ENCODE results near the gene QDPR. TPM values are rescaled to one million over a fixed set of nuclear protein-coding genes. Genes with fewer than 3 reads are reported as not detected.

QDPR gene
- total RNA-seq, 1 donor from 2014 or later: 25.2 TPM

DNA sequence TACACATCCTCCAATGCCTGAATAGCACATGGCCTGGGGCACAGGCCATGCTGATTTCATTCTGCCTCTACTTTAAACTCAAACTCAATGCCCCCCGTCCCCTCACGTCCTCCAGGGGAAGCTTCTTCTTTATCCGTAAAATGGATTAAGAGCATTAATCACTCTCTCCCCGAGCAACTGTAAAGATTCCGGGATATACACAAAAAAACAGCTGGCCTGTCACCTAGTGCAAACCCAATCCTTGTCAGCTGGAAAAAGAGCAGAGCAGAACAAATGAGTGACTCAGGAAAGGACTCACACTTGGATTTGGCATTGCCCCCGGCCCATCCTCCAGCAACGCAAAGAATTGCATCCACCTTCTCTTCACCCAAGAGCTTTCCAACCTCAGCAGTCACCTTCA lies 7.8 kb downstream of the QDPR start:
- Mint-ChIP-seq H3K4me3 (no peak overlapping the region), H3K27ac (no peak overlapping the region), H3K27me3 (ENCODE audit: low read depth) (no peaks in the 10 kb centered on the region), H3K9me3 (no peaks in the 10 kb centered on the region), H3K36me3 (peaks cover 27% of the 10 kb centered on the region), H3K4me1 (peaks cover 2% of the 10 kb centered on the region)
- no peak for DNase-seq (ENCODE audit: low spot score in 2 of 2, unreplicated experiment in 2 of 2)
- TF ChIP-seq, protein P1, sequence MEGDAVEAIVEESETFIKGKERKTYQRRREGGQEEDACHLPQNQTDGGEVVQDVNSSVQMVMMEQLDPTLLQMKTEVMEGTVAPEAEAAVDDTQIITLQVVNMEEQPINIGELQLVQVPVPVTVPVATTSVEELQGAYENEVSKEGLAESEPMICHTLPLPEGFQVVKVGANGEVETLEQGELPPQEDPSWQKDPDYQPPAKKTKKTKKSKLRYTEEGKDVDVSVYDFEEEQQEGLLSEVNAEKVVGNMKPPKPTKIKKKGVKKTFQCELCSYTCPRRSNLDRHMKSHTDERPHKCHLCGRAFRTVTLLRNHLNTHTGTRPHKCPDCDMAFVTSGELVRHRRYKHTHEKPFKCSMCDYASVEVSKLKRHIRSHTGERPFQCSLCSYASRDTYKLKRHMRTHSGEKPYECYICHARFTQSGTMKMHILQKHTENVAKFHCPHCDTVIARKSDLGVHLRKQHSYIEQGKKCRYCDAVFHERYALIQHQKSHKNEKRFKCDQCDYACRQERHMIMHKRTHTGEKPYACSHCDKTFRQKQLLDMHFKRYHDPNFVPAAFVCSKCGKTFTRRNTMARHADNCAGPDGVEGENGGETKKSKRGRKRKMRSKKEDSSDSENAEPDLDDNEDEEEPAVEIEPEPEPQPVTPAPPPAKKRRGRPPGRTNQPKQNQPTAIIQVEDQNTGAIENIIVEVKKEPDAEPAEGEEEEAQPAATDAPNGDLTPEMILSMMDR (IDR thresholded peaks at IDR 0.05; ENCODE audit: unreplicated experiment): no peak

DNA sequence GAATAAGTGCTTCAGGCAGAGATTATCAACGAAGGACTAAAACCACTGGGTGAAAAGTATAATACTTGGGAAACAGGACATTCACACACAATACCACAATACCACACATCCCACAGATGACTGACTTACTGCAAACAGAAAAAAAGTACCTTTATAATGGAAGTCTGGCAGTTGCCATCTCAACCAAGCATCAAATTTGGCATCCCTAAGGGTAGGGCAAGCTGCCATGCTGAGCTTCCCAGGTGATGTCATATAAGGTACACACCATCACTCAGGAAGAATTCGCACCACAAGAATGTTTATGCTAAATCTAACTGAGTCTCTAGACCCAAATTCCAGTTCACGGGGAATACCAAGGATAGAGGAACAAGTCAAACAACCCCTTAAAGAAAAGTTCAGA lies 9.1 kb downstream of the QDPR start:
- Mint-ChIP-seq H3K4me1 (peaks cover 2% of the 10 kb centered on the region), H3K9me3 (no peaks in the 10 kb centered on the region), H3K36me3 (peaks cover 25% of the 10 kb centered on the region), H3K27me3 (ENCODE audit: low read depth) (no peaks in the 10 kb centered on the region), H3K4me3 (no peak overlapping the region), H3K27ac (no peak overlapping the region)
- DNase-seq (ENCODE audit: low spot score in 2 of 2, unreplicated experiment in 2 of 2): no peak
- TF ChIP-seq, protein P1 (IDR thresholded peaks at IDR 0.05; ENCODE audit: unreplicated experiment): no peak

DNA sequence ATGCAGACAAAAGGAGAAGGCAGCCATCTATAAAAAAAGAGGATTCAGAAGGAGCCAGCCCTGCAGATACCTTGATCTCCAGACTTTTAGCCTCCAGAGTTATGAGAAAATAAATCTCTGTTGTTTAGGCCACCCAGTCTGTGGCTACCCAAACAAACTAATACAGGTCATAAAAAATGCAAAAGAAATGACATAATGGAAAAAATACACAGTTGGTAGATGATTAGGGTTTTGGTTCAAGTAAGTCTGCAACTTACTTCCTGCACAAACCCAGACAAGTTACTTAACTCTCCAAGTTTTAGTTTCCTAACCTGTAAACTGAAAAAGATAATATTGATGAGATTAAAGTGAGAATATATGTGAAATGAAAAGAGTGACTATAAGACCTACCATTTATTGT lies 11.3 kb downstream of the QDPR start:
- no peaks in the 10 kb centered on the region for H3K27me3 Mint-ChIP-seq (ENCODE audit: low read depth)
- H3K4me3 Mint-ChIP-seq: no peak overlapping the region
- H3K36me3 Mint-ChIP-seq: peaks cover 22% of the 10 kb centered on the region
- H3K9me3 Mint-ChIP-seq: no peaks in the 10 kb centered on the region
- TF ChIP-seq, protein P1 (IDR thresholded peaks at IDR 0.05; ENCODE audit: unreplicated experiment): no peak
- no peak overlapping the region for H3K27ac Mint-ChIP-seq
- no peak for DNase-seq (ENCODE audit: low spot score in 2 of 2, unreplicated experiment in 2 of 2)
- H3K4me1 Mint-ChIP-seq: peaks cover 2% of the 10 kb centered on the region

DNA sequence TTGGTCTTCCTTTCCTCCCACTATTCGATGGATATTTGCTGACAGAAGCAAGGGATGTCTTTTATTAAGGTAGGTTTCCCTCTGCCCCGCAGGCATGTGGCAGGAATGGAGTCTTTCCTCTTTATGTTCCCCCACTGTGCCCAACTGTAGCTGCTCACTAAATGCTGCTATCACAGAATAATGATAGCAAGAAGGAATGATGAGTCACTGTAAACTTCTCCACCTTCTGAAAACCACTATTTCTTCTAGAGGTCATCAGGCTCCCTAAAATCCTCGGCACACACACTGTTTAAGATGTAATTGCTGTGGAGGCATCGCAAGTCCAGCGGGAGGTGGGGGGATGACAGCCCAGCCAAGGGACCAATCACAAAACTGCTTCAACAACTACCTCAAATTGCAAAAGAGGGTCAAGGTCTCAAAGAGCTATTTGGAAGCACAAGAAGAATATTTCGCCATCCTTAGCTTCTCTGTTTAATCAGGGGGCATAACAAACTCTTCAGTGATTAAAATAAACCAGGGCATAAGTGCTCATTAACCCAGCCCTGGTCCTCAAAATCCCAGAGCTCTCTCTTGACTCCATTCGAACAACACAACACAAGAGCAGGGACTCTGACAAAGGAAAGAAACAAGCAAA lies 13.9 kb downstream of the QDPR start:
- TF ChIP-seq, protein P1 (IDR thresholded peaks at IDR 0.05; ENCODE audit: unreplicated experiment): no peak
- Mint-ChIP-seq H3K27me3 (ENCODE audit: low read depth) (no peaks in the 10 kb centered on the region), H3K4me1 (peaks cover 2% of the 10 kb centered on the region), H3K36me3 (peaks cover 18% of the 10 kb centered on the region), H3K9me3 (no peaks in the 10 kb centered on the region), H3K27ac (no peak overlapping the region), H3K4me3 (no peak overlapping the region)
- DNase-seq (ENCODE audit: low spot score in 2 of 2, unreplicated experiment in 2 of 2): no peak

DNA sequence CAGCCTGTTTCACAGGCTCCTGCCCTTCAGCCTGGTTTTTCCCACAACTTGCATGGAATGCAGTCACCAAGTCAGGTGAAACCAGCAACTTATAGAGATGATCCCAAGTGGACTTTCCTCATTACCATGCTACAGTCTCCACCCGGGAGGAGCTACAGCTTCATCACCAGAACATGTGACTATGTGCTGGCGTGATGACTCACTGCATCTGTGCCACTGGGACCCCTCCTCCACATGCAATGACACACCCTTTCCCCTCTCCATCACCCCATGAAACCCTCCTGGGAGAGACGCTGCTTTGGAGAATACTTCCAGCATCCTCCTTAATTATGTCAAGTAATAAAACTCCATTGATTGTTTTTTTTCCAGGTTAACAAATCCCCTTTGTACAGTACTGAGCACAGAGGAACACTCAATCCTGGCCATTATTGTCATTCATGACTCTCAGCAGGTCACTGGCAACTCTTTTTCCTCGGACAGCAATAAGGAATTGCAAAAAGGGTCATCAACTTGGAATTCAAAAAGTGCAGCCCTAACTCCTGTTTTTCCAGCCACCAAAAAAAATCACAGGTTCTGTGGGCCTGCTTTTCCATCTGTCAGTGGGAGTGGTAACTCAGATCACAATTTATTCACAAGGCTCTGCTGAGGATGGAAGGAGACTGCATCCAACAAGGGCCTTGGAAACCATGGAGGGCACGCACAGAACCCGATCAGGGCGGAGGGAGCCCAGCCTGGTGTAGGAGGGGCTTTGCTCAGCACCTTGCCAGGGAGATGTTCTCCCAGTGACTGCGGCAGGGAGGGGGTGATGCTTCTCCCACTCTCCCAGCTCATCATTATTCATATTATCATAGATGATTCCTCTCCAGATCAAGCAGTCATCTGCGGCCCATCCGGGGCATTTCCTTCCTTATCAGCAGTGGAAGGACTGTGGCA lies 17.4 kb downstream of the QDPR start:
- no peaks in the 10 kb centered on the region for H3K9me3 Mint-ChIP-seq

More for the DNA sequence above, 17.4 kb downstream of the QDPR start:
- DNase-seq (ENCODE audit: low spot score in 2 of 2, unreplicated experiment in 2 of 2): no peak
- H3K4me1 Mint-ChIP-seq: peaks cover 10% of the 10 kb centered on the region
- H3K27ac Mint-ChIP-seq: no peak overlapping the region
- no peaks in the 10 kb centered on the region for H3K27me3 Mint-ChIP-seq (ENCODE audit: low read depth)
- H3K36me3 Mint-ChIP-seq: peaks cover 23% of the 10 kb centered on the region
- H3K4me3 Mint-ChIP-seq: no peak overlapping the region
- TF ChIP-seq, protein P1 (IDR thresholded peaks at IDR 0.05; ENCODE audit: unreplicated experiment): no peak

Measured in mesothelial cell of epicardium (in vitro differentiated cells).